ENCODE measurements around the gene RNF144A.

DNA sequence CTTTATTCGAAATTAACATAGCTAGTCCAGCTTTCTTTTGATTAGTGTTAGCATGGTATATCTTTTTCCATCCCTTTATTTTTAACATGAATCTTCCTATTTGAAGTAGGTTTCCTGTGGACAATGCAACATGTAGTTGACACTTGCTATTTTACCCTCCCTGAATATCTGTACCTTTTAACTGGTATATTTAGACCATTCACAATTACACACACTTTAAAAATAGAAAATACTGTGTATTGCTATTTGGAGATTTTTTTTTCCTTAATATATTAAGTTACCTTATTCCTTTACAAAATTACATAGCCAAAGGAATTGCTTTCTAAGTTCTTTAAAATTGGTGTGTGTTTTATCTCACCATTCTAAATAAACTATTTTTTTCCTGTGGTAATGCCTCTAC, 15.0 kb downstream of the RNF144A start:
- TF ChIP-seq, protein P1, sequence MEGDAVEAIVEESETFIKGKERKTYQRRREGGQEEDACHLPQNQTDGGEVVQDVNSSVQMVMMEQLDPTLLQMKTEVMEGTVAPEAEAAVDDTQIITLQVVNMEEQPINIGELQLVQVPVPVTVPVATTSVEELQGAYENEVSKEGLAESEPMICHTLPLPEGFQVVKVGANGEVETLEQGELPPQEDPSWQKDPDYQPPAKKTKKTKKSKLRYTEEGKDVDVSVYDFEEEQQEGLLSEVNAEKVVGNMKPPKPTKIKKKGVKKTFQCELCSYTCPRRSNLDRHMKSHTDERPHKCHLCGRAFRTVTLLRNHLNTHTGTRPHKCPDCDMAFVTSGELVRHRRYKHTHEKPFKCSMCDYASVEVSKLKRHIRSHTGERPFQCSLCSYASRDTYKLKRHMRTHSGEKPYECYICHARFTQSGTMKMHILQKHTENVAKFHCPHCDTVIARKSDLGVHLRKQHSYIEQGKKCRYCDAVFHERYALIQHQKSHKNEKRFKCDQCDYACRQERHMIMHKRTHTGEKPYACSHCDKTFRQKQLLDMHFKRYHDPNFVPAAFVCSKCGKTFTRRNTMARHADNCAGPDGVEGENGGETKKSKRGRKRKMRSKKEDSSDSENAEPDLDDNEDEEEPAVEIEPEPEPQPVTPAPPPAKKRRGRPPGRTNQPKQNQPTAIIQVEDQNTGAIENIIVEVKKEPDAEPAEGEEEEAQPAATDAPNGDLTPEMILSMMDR (IDR thresholded peaks at IDR 0.05) = no peak
- TF ChIP-seq SMC3 (IDR thresholded peaks at IDR 0.05; ENCODE audit: low read depth, low read length) = no peak
- TF ChIP-seq, protein P2, sequence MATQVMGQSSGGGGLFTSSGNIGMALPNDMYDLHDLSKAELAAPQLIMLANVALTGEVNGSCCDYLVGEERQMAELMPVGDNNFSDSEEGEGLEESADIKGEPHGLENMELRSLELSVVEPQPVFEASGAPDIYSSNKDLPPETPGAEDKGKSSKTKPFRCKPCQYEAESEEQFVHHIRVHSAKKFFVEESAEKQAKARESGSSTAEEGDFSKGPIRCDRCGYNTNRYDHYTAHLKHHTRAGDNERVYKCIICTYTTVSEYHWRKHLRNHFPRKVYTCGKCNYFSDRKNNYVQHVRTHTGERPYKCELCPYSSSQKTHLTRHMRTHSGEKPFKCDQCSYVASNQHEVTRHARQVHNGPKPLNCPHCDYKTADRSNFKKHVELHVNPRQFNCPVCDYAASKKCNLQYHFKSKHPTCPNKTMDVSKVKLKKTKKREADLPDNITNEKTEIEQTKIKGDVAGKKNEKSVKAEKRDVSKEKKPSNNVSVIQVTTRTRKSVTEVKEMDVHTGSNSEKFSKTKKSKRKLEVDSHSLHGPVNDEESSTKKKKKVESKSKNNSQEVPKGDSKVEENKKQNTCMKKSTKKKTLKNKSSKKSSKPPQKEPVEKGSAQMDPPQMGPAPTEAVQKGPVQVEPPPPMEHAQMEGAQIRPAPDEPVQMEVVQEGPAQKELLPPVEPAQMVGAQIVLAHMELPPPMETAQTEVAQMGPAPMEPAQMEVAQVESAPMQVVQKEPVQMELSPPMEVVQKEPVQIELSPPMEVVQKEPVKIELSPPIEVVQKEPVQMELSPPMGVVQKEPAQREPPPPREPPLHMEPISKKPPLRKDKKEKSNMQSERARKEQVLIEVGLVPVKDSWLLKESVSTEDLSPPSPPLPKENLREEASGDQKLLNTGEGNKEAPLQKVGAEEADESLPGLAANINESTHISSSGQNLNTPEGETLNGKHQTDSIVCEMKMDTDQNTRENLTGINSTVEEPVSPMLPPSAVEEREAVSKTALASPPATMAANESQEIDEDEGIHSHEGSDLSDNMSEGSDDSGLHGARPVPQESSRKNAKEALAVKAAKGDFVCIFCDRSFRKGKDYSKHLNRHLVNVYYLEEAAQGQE (IDR thresholded peaks at IDR 0.05; ENCODE audit: low read depth, low read length) = no peak
- TF ChIP-seq TCF12 (IDR thresholded peaks at IDR 0.05) = no peak
- no peak for TF ChIP-seq ELF1 (IDR thresholded peaks at IDR 0.05)
- TF ChIP-seq RXRA (IDR thresholded peaks at IDR 0.05; ENCODE audit: borderline replicate concordance, low read depth) = no peak
- no peak for TF ChIP-seq EZH2phosphoT487 (IDR thresholded peaks at IDR 0.05; ENCODE audit: borderline replicate concordance, low read depth)
- no peak for TF ChIP-seq POLR2AphosphoS5 (IDR thresholded peaks at IDR 0.05; ENCODE audit: low read depth, low read length)
- no peak for TF ChIP-seq TAF1 (IDR thresholded peaks at IDR 0.05; ENCODE audit: borderline replicate concordance, low read depth, low read length)
- TF ChIP-seq SIN3A (IDR thresholded peaks at IDR 0.05; ENCODE audit: borderline replicate concordance, low read depth, low read length) = no peak
- no peak for TF ChIP-seq GABPA (IDR thresholded peaks at IDR 0.05; ENCODE audit: low read depth)
- TF ChIP-seq EP300 (IDR thresholded peaks at IDR 0.05; ENCODE audit: borderline replicate concordance in 1 of 2, low read depth in 1 of 2, low read length in 1 of 2) = no peak
- no peak for TF ChIP-seq MXI1 (IDR thresholded peaks at IDR 0.05; ENCODE audit: low read depth, low read length)
- TF ChIP-seq, protein P3, sequence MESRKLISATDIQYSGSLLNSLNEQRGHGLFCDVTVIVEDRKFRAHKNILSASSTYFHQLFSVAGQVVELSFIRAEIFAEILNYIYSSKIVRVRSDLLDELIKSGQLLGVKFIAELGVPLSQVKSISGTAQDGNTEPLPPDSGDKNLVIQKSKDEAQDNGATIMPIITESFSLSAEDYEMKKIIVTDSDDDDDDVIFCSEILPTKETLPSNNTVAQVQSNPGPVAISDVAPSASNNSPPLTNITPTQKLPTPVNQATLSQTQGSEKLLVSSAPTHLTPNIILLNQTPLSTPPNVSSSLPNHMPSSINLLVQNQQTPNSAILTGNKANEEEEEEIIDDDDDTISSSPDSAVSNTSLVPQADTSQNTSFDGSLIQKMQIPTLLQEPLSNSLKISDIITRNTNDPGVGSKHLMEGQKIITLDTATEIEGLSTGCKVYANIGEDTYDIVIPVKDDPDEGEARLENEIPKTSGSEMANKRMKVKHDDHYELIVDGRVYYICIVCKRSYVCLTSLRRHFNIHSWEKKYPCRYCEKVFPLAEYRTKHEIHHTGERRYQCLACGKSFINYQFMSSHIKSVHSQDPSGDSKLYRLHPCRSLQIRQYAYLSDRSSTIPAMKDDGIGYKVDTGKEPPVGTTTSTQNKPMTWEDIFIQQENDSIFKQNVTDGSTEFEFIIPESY (IDR thresholded peaks at IDR 0.05; ENCODE audit: borderline replicate concordance, low read depth) = no peak
